CD4-positive, alpha-beta T cell treated with Interleukin-17A for 1 hour (primary cell): ENCODE data around the gene PIGR.

Experiments
- DNase-seq: peaks from one replicate; pipeline ENCODE4 v3.0.0-alpha.2; 2020

Gene PIGR

DNA sequence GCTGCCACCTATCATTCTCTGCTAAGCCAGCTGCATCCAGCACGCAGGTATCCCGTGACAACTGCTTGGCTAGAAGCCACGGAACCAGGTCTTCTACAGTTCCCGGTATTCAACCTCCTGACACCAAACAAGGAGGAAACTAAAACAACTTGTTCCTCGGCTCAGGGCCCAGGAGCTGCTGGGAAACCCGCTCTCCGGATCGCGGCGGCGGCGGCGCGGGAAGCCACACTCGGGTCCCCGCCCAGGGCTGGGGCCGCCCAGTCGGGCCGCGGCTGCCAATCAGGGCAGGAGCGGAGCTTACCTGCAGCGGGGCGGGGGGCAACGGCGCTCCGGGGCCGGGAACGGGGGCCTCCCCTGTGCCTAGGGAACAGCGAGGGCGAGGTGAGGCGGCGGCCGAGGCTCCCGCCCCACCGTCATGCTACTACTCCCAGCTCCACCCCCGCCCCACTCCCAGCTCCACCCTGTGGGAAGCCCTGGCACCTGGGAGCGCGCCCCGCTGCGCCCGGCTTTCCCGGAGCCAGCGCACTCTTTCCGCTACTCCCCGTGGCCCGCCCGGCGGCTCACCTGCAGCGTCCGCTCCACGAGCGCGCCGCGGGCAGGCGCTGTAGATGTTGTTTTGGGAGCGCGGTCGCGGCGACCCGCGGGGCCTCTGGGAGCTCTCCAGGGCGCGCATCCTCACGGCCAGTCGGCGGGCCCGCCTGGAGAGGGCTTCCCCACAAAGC lies 36.9 kb downstream of the PIGR start:
- DNase-seq, result peak; percentile 46

DNA sequence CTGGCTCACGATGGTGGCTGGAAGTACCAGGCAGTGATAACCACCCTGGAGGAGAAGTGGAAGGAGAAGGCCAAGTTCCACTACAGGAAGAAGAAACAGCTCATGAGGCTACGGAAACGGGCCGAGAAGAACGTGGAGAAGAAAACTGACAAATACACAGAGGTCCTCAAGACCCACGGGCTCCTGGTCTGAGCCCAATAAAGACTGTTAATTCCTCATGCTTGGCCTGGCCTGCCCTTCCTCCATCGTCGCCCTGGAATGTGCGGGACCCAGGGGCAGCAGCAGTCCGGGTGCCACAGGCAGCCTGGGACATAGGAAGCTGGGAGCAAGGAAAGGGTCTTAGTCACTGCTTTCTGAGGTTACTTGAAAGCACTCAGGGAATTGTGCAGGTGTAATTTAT lies 38.2 kb downstream of the PIGR start:
- DNase-seq, result no peak

GRCh38 chr1:206907304-206907991 lies 38.8 kb downstream of the PIGR start:
- no peak for DNase-seq

GRCh38 chr1:206905295-206906164 lies 40.7 kb downstream of the PIGR start:
- DNase-seq, result no peak

DNA sequence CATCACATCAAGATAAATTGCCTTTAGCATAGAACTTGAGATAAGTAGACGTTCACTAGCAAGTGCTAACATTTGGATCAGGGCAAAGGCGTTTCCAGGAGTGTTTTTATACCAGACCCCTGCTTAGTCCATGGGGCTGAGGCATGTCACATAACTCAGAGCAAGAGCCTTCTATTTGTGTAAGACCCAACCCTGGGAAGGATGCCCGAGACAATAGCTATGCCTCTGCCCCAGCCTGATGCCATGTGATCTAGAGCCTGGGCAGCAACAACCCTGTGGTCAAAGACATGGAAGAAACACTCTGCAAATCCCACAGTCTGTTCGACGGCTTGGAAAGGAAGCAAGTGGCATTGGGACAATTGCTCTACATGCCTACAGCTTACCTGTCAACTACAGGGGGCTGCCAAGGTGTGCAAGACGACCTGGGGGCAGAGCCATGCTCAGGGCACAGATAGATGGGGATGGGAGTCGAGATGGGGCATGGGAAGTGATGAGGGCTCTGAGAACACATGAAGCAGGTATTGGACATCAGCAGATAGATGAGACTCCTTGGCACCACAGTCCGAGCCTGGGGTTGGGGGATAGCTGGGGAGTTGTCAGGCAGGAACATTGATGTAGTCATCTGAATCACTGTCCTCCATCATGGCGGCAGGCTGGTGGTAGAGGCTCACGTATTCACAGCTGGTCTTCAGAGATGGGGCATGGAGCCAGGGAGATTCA lies 41.7 kb downstream of the PIGR start:
- DNase-seq, result no peak

- DNase-seq, result no peak
Measured at GRCh38 chr1:206903687-206904086, 42.6 kb downstream of the PIGR start.

- no peak for DNase-seq
Measured at GRCh38 chr1:206902702-206903101, 43.6 kb downstream of the PIGR start.

GRCh38 chr1:206901944-206902343 lies 44.3 kb downstream of the PIGR start:
- DNase-seq, result no peak

- DNase-seq, result no peak
Measured at GRCh38 chr1:206900149-206900548, 46.1 kb downstream of the PIGR start.

GRCh38 chr1:206899717-206900116 lies 46.5 kb downstream of the PIGR start:
- DNase-seq, result no peak

- no peak for DNase-seq
Measured at GRCh38 chr1:206898915-206899431, 47.3 kb downstream of the PIGR start.

GRCh38 chr1:206898089-206898914 lies 48.0 kb downstream of the PIGR start:
- no peak for DNase-seq

- no peak for DNase-seq
Measured at GRCh38 chr1:206897175-206897574, 49.1 kb downstream of the PIGR start, which contains the start of gene IL24. Gene IL24, plus strand, starts transcription at chr1:206897443. Its CDS starts 390 bp downstream, at chr1:206897833.

DNA sequence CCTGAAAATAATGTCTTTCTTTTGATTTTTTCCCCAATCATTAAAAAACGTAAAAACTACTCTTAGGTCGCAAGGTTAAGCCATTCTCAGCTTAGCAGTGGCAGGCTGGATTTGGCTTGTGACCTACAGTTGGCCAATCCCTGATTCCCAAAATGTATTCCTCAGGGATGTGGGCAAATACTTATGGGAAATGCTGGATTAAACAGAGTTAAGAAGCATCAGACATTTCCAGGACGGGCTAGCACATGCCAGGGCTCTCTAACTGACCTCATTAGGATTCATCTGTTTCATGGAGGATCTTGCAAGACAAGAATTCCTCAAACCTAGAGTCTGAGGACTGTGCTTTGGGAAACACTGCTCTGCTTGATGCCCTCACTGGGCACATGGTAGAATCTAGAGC lies 50.0 kb downstream of the PIGR start:
- no peak for DNase-seq

GRCh38 chr1:206895837-206896242 lies 50.4 kb downstream of the PIGR start:
- DNase-seq, result no peak

DNA sequence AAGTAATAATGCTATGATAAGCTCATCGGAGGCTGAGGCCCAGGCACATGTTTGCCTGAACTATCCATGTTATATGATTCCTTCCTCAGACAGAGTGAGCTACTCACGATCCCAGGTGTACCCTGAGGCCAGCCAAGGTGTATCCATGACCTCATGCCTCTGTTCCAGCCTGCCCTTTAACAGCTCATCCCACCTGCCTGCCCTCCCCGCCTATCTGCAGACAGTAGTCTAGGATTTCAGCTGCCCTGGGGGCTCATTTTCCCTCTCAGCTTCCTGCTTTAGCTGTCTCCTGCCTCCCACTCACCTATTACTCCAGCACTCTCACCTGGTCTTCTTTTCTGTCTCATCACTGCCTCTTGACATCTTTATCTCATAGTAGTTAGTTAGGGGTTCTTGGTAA lies 50.9 kb downstream of the PIGR start:
- no peak for DNase-seq

DNA sequence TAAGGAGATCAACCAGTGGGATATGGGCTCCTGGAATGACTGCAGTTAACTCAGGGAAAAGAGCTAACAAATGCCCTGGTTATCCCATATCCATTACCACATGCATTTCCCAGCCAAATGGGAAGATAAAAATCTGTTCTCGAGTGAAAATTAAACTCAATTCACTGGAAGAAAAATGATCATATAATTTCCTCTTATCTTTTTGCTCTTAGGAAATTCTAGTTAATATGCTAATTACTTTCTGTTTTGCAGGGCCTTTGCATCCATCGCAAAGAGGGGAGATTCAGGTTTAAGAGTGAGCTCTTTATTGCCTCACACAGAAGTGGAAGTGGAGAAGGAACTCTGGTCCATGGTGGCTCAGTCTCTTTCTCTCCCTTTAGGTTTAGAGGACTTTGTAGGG lies 52.9 kb downstream of the PIGR start:
- DNase-seq, result no peak

GRCh38 chr1:206892351-206892984 lies 53.8 kb downstream of the PIGR start:
- DNase-seq, result no peak

DNA sequence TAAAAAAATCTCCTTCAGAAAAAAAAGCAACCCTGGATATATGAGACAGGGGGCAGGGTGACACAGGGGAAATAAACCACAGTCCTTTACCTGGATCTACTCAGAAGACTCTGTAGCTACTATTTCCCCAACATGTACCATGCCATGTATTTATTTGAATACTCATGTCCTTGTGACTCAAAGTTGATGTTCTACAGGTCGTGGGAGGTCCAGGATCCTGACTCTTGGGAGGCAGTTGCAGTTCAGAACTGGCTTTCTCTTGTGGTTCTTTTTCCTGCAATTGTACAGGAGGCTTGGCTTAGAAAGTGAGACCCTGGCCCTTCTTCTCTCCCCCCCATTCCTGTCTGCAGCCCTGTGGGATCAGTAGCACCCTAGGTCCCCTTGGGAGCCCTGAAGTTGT lies 54.9 kb downstream of the PIGR start:
- DNase-seq, result no peak

DNA sequence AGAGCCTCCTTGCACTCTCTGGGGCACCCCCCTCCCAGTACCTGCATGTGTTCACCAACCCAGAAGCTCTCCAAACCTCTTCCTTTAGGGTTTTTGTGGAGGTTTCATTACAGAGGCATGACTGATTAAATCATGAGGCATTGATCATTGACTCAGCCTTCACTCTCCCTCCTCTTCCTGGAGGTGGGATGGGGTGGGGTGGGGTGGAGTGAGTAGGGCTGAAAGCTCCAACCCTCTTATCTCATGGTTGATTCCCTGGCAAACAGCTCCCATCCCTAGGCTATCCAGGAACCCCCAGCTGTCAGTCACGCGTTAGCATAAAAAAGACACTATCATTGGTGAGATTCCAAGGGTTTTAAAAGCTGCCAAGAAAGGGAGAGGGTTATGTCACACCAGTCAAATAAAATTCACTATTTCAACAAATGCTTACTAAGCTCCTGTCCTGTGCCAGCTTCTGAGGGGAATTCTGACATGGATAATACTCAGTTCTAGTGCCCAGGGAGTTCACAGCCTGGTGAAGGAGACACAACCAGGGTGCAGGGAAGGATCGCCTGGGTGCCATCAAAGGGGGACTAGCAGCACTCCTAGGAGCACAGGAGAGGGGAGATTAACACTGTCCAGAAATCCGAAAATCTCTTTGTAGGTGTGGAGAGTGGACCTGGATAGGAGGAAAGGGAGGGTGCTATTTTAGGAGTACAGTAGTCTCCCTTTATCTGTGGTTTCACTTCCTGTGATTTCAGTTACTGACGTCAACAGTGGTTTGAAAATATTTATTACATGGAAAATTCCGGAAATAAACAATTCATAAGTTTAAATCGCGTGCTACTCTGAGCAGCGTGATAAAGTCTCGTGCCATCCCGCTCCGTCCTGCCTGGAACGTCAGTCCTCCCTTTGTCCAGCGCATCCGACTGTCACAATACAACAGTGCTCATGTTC lies 55.9 kb downstream of the PIGR start:
- peak; percentile 34 for DNase-seq
